Erythroblast (primary cell): Measurements from ENCODE around the gene FOXP1.

ENCODE experiments used
- DNase-seq, 2 experiments: peaks; one replicate each; lab custom pipeline; 2025; lab: John Stamatoyannopoulos, UW
- GATA1 ChIP-seq: IDR thresholded peaks from 2 replicates; pipeline ENCODE4 v1.6.1; 2011; ENCODE audit warnings: low read depth, mild to moderate bottlenecking, control low read depth, low read length, moderate library complexity
- POLR2A ChIP-seq: IDR thresholded peaks from 2 replicates; pipeline ENCODE4 v1.6.1; 2011; ENCODE audit warnings: mild to moderate bottlenecking, low read length

Gene FOXP1

GRCh38 chr3:71143493-71143892 lies 440.0 kb downstream of the FOXP1 start:
- TF ChIP-seq POLR2A, result no peak
- no peak for TF ChIP-seq GATA1
- no peak for DNase-seq

DNA sequence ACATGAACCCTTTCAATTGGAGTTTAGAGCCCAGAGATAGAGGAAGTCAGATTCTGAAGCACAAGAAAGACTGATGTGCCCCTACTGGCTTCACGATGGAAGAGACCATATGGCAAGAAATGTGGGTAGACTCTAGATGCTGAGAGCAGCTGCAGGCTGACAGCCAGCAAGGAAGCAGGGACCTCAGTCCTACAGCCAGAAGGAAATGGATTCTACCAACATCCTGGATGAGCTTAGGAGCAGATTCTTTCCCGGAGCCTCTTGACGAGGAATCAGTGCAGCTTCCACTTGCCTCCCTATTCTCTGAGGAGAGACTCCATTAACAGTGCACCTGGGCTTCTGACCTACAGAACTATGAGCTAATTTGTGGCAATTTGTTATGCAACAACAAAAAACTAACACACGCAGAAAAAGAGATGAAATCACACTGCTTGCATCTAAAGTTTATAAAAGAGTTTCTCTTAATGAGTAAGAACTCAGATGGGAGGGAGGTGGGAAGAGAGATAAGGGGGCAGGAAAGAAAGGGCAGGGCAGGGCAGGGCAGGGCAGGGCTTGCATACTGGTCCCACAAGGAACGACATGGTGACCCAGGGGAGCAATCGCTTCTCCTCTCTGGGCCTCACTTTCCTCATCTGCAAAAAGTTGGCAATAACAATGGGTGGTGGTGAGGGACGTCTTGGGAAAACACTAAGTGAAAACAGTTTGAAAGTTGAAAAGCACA lies 440.9 kb downstream of the FOXP1 start:
- no peak for TF ChIP-seq GATA1
- TF ChIP-seq POLR2A, result no peak
- no peak for DNase-seq

DNA sequence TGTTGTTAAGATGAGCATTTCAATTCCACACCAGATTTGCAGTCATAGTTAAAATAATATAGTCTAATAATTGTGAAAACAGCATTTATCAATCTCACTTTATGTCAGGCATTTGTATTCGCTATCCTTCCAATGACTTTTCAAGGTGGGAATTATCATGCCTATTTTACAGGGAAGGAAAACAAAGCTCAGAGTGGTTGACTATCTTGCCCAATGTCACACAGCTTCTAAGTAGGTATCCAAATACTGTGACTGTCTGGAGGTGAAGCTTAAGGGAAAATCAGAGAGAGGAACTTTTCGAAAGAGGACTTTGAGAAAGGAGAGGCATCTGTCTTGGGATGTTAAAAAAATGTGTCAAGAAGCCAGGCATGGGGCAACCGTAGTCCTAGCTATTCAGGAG lies 443.1 kb downstream of the FOXP1 start:
- no peak for TF ChIP-seq POLR2A
- TF ChIP-seq GATA1, result no peak
- DNase-seq, result no peak

DNA sequence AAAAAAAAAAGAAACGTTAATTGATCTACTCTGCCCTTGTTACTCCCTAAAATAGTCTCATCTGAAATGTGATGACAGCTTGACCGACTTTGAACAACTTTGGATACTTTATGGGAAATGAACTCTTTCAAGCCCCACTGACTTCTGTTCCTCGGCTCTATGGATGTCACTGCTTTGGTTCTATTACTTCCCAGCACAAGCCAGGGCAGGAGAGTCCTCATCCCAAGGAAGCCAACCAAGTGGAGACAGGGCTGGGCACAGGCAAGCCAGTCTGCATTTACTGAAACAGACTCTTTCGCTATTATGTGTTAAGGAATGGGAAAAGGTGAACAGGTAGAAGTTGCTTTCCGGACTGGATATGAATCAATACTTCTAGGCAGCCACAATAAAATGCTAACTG lies 444.0 kb downstream of the FOXP1 start:
- no peak for TF ChIP-seq POLR2A
- TF ChIP-seq GATA1, result no peak

DNA sequence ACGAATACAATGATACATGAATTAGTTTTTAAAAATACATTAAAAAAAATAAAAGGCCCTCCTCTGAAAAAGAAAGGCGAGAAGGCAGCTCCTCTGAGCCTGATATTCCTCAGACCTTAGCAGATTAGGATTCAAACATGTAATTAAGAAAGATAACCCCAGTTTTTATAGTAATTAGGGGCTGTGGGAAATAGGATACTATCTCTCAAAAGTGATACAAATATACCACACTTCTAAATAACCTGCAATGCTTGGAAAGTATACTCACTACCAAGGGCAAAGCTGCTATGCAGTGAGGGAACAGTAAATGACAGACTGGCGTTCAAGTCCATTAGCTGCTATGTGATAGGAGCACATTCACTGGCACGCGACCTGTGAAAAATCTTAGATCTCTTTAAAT lies 445.1 kb downstream of the FOXP1 start:
- DNase-seq, result no peak
- TF ChIP-seq GATA1, result no peak
- TF ChIP-seq POLR2A, result no peak

More for the DNA sequence above, 444.0 kb downstream of the FOXP1 start:
- DNase-seq, result no peak

GRCh38 chr3:71136276-71136675 lies 447.3 kb downstream of the FOXP1 start:
- DNase-seq, result no peak
- no peak for TF ChIP-seq GATA1
- no peak for TF ChIP-seq POLR2A

- TF ChIP-seq POLR2A (no peak), GATA1 (no peak)
- DNase-seq, result no peak
Observed at GRCh38 chr3:71135373-71136088, 448.0 kb downstream of the FOXP1 start.

- DNase-seq, result no peak
- TF ChIP-seq POLR2A (no peak), GATA1 (no peak)
Observed at GRCh38 chr3:71134521-71134920, 449.0 kb downstream of the FOXP1 start.

DNA sequence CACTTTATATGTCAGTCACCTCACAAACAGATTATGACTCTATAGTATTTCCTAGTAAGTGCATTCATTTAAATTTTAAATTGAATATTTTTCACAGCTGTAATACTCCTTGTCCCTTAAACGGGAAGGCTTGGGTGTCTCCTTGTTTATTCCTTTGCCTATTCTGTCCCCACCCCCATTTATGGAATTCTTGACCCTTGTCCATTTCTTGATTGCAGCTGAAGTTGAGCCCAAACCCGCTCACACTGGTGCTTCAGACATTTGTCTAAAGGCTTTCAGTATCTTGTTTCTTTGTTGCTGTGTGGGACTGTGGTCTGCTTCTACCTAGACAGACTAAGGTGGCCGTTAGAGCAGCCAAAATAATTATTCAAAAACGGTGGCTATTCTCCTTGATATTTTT lies 449.7 kb downstream of the FOXP1 start:
- TF ChIP-seq GATA1 (no peak), POLR2A (no peak)

GRCh38 chr3:71132995-71133730 lies 450.4 kb downstream of the FOXP1 start:
- DNase-seq, result no peak
- no peak for TF ChIP-seq GATA1
- no peak for TF ChIP-seq POLR2A

More for the DNA sequence above, 449.7 kb downstream of the FOXP1 start:
- DNase-seq, result no peak

GRCh38 chr3:71131375-71132314 lies 451.9 kb downstream of the FOXP1 start:
- TF ChIP-seq POLR2A (no peak), GATA1 (no peak)
- DNase-seq, result no peak

DNA sequence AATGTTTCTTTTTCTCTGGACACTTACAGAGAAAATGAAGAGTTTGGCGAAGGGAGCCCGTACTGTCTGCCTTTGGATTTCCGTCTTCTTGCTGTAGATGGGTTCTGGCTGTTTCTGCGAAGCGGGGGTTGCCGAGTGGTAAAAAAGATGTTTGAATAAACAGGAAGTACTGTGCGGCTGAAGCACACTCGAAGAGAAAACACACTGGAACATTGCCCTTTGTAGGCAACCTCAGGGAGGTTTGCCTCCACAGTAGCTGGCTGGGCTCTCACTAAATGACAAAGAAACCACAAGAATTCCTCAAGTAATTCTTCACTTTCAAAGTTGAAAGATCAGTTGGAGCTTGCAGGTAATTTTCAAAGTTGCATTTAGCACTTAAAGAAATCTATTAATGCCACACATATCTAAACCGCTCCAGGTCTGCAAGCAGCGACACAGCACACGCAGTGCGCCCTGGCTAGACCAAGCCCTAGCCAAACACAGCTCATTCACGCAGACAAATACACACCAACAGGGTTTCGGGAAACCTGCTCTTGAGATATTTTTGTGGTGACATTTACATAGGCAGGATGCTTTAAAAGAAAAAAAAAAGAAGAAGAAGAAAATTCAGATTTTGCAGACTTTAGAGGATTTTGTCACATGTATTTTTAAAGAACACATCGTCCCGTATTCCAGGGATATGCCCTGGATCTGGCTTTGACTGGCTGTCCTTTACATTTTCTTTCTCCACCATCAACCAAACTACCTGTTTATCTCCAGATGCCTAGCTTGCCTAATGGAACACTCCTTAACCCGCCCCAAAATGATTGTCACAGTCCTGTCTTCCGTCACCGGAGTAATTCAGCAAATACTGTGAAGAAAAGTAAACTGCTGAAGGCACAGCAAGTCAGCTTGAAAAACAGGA lies 452.8 kb downstream of the FOXP1 start:
- DNase-seq, result peak; percentile 61 to 65
- TF ChIP-seq GATA1 (no peak), POLR2A (peak; percentile 59)
